ENCODE data around the gene ABHD17A. TPM values are rescaled to one million over a fixed set of nuclear protein-coding genes. Genes with fewer than 3 reads are reported as not detected.
"Not testable (repeated sequence)": the region's sequence is repeated elsewhere in the genome, so short reads cannot be mapped to it uniquely, and the experiment has no call there.

ABHD17A gene
- total RNA-seq, result 100 to 1,000 TPM; 180 TPM

- H3K36me3 Mint-ChIP-seq (ENCODE audit: low read depth), result peaks cover 29% of the 10 kb centered on the region
- peak within 1 kb of the TSS; percentile 93 for H3K27ac Mint-ChIP-seq
- H3K9me3 Mint-ChIP-seq, H3K27me3 Mint-ChIP-seq: not testable (repeated sequence)
- ChIA-PET CTCF (interaction anchor here (0.7 to 1.9 kb wide), 7 partner anchors 9 to 31 kb away, joined by 3 to 5 read pairs (median 3); no protein-coding TSS in a partner anchor), POLR2A (interaction anchor here (0.6 to 0.7 kb wide), 2 partner anchors 12 to 17 kb away, joined by 3 to 4 read pairs; no protein-coding TSS in a partner anchor)
- H3K4me1 Mint-ChIP-seq, result peaks cover 42% of the 10 kb centered on the region
- peak within 1 kb of the TSS; percentile 94 for H3K4me3 Mint-ChIP-seq
- DNase-seq, result peak; percentile 95
Observed at GRCh38 chr19:1885398-1886119, at the start of gene ABHD17A. Gene ABHD17A (minus strand): TSS chr19:1885496. CDS start chr19:1881566, 3,930 bp downstream.

GRCh38 chr19:1933942-1934341 is 48.6 kb upstream of the ABHD17A start:
- Mint-ChIP-seq H3K4me3 (no peak overlapping the region), H3K27me3 (peaks cover 3% of the 10 kb centered on the region), H3K9me3 (peaks cover 10% of the 10 kb centered on the region), H3K36me3 (ENCODE audit: low read depth) (peaks cover 17% of the 10 kb centered on the region), H3K27ac (no peak overlapping the region), H3K4me1 (peaks cover 28% of the 10 kb centered on the region)
- ChIA-PET CTCF (interaction anchor here (1.2 to 1.4 kb wide), 2 partner anchors 30 to 49 kb away, joined by 3 to 4 read pairs; no protein-coding TSS in a partner anchor), POLR2A (no interaction called here)
- no peak for DNase-seq

- CTCF ChIA-PET, result interaction anchor here (0.9 to 1.4 kb wide), 3 partner anchors 9 to 49 kb away, joined by 4 to 5 read pairs (median 4); no protein-coding TSS in a partner anchor
- Mint-ChIP-seq H3K27me3 (peaks cover 3% of the 10 kb centered on the region), H3K9me3 (peaks cover 10% of the 10 kb centered on the region)
Observed at GRCh38 chr19:1933244-1933643, 47.9 kb upstream of the ABHD17A start.

GRCh38 chr19:1932395-1932794 is 47.1 kb upstream of the ABHD17A start:
- Mint-ChIP-seq H3K4me1 (peaks cover 40% of the 10 kb centered on the region), H3K27me3 (peaks cover 3% of the 10 kb centered on the region), H3K9me3 (peaks cover 10% of the 10 kb centered on the region), H3K4me3 (no peak overlapping the region), H3K27ac (no peak overlapping the region), H3K36me3 (ENCODE audit: low read depth) (peaks cover 21% of the 10 kb centered on the region)
- ChIA-PET POLR2A (no interaction called here), CTCF (interaction anchor here (0.6 to 1.4 kb wide), 4 partner anchors 8 to 138 kb away, joined by 3 to 5 read pairs (median 4); no protein-coding TSS in a partner anchor)
- no peak for DNase-seq

More at GRCh38 chr19:1933244-1933643, 47.9 kb upstream of the ABHD17A start:
- Mint-ChIP-seq H3K36me3 (ENCODE audit: low read depth) (peaks cover 17% of the 10 kb centered on the region), H3K4me1 (peaks cover 33% of the 10 kb centered on the region), H3K4me3 (no peak overlapping the region), H3K27ac (no peak overlapping the region)
- POLR2A ChIA-PET, result no interaction called here
- DNase-seq, result no peak

- peaks cover 3% of the 10 kb centered on the region for H3K27me3 Mint-ChIP-seq
- H3K4me3 Mint-ChIP-seq, result no peak overlapping the region
- H3K4me1 Mint-ChIP-seq, result peaks cover 38% of the 10 kb centered on the region
- peaks cover 10% of the 10 kb centered on the region for H3K9me3 Mint-ChIP-seq
- no peak for DNase-seq
- ChIA-PET CTCF (no interaction called here), POLR2A (no interaction called here)
- H3K36me3 Mint-ChIP-seq (ENCODE audit: low read depth), result peaks cover 18% of the 10 kb centered on the region
- no peak overlapping the region for H3K27ac Mint-ChIP-seq
Observed at GRCh38 chr19:1931445-1931844, 46.1 kb upstream of the ABHD17A start.

GRCh38 chr19:1929021-1929742 is 43.9 kb upstream of the ABHD17A start:
- peaks cover 7% of the 10 kb centered on the region for H3K9me3 Mint-ChIP-seq
- ChIA-PET POLR2A (no interaction called here), CTCF (interaction anchor here (0.7 to 1.4 kb wide), 3 partner anchors 14 to 123 kb away, joined by 3 to 4 read pairs (median 3); no protein-coding TSS in a partner anchor)
- H3K4me3 Mint-ChIP-seq, result peak overlapping the region; percentile 70
- peaks cover 3% of the 10 kb centered on the region for H3K27me3 Mint-ChIP-seq
- peak overlapping the region; percentile 60 for H3K27ac Mint-ChIP-seq
- H3K36me3 Mint-ChIP-seq (ENCODE audit: low read depth), result peaks cover 12% of the 10 kb centered on the region
- H3K4me1 Mint-ChIP-seq, result peaks cover 30% of the 10 kb centered on the region
- peak; percentile 83 for DNase-seq

GRCh38 chr19:1925544-1925943 is 40.2 kb upstream of the ABHD17A start:
- H3K27me3 Mint-ChIP-seq, result peaks cover 3% of the 10 kb centered on the region
- ChIA-PET CTCF (no interaction called here), POLR2A (no interaction called here)
- H3K36me3 Mint-ChIP-seq (ENCODE audit: low read depth), result peaks cover 8% of the 10 kb centered on the region
- H3K4me1 Mint-ChIP-seq, result peaks cover 44% of the 10 kb centered on the region
- H3K9me3 Mint-ChIP-seq, result no peaks in the 10 kb centered on the region
- no peak for DNase-seq
- no peak overlapping the region for H3K4me3 Mint-ChIP-seq
- H3K27ac Mint-ChIP-seq, result no peak overlapping the region

GRCh38 chr19:1924320-1924961 is 39.1 kb upstream of the ABHD17A start:
- CTCF ChIA-PET, result interaction anchor here (1.6 kb wide), 1 partner anchor 8 kb away, joined by 5 read pairs; no protein-coding TSS in a partner anchor
- peaks cover 10% of the 10 kb centered on the region for H3K36me3 Mint-ChIP-seq (ENCODE audit: low read depth)

GRCh38 chr19:1923319-1923718 is 38.0 kb upstream of the ABHD17A start:
- Mint-ChIP-seq H3K27ac (peak overlapping the region; percentile 83), H3K36me3 (ENCODE audit: low read depth) (peaks cover 10% of the 10 kb centered on the region), H3K4me1 (peaks cover 29% of the 10 kb centered on the region), H3K4me3 (no peak overlapping the region), H3K9me3 (no peaks in the 10 kb centered on the region), H3K27me3 (no peaks in the 10 kb centered on the region)
- CTCF ChIA-PET, result interaction anchor here (0.6 to 1.6 kb wide), 4 partner anchors 9 to 369 kb away, joined by 3 to 5 read pairs (median 4); no protein-coding TSS in a partner anchor
- POLR2A ChIA-PET, result no interaction called here
- peak; percentile 56 for DNase-seq

More at GRCh38 chr19:1924320-1924961, 39.1 kb upstream of the ABHD17A start:
- DNase-seq, result no peak
- peaks cover 38% of the 10 kb centered on the region for H3K4me1 Mint-ChIP-seq
- H3K4me3 Mint-ChIP-seq, result no peak overlapping the region
- H3K9me3 Mint-ChIP-seq, result no peaks in the 10 kb centered on the region
- H3K27ac Mint-ChIP-seq, result no peak overlapping the region
- POLR2A ChIA-PET, result no interaction called here
- no peaks in the 10 kb centered on the region for H3K27me3 Mint-ChIP-seq

- Mint-ChIP-seq H3K4me1 (peaks cover 24% of the 10 kb centered on the region), H3K27ac (peak overlapping the region; percentile 83), H3K27me3 (no peaks in the 10 kb centered on the region), H3K4me3 (no peak overlapping the region), H3K9me3 (no peaks in the 10 kb centered on the region), H3K36me3 (ENCODE audit: low read depth) (peaks cover 8% of the 10 kb centered on the region)
- ChIA-PET CTCF (interaction anchor here (1.1 kb wide), 1 partner anchor 23 kb away, joined by 3 read pairs; no protein-coding TSS in a partner anchor), POLR2A (no interaction called here)
- DNase-seq, result no peak
Observed at GRCh38 chr19:1922803-1923202, 37.5 kb upstream of the ABHD17A start.

GRCh38 chr19:1921825-1922224 is 36.5 kb upstream of the ABHD17A start:
- H3K27ac Mint-ChIP-seq, result peak overlapping the region; percentile 25

GRCh38 chr19:1921326-1921725 is 36.0 kb upstream of the ABHD17A start:
- H3K27me3 Mint-ChIP-seq, result no peaks in the 10 kb centered on the region
- no peak overlapping the region for H3K4me3 Mint-ChIP-seq
- peaks cover 5% of the 10 kb centered on the region for H3K36me3 Mint-ChIP-seq (ENCODE audit: low read depth)
- ChIA-PET CTCF (interaction anchor here (1.4 kb wide), 1 partner anchor 14 kb away, joined by 3 read pairs; no protein-coding TSS in a partner anchor), POLR2A (no interaction called here)
- H3K9me3 Mint-ChIP-seq, result no peaks in the 10 kb centered on the region
- no peak for DNase-seq
- H3K4me1 Mint-ChIP-seq, result peaks cover 18% of the 10 kb centered on the region
- no peak overlapping the region for H3K27ac Mint-ChIP-seq

More at GRCh38 chr19:1921825-1922224, 36.5 kb upstream of the ABHD17A start:
- Mint-ChIP-seq H3K4me1 (peaks cover 18% of the 10 kb centered on the region), H3K27me3 (no peaks in the 10 kb centered on the region), H3K36me3 (ENCODE audit: low read depth) (peaks cover 5% of the 10 kb centered on the region), H3K4me3 (no peak overlapping the region), H3K9me3 (no peaks in the 10 kb centered on the region)
- ChIA-PET CTCF (interaction anchor here (1.4 kb wide), 1 partner anchor 14 kb away, joined by 3 read pairs; no protein-coding TSS in a partner anchor), POLR2A (no interaction called here)
- no peak for DNase-seq

All from activated CD4-positive, alpha-beta T cell treated with anti-CD3 and anti-CD28 coated beads, Interleukin-2, amount 10 ng/mL, durations not matched to agents 7 days and 5 days (primary cell).